ENCODE results near the gene TGFA.

DNA sequence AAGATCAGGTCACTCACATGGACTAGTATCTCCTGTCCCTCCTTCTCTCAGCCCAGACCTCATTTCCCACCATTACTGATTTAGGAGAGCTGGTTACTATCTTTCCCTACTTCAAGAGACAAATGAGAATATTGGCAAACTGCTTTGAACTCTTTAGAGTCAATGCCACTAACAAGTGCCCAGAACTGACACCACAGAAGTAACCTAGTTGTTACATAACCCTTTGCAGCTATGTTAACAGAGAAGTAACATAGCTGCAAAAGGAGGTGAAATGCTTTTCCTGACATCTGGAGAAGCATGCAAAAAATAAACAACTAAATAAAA lies 30.0 kb downstream of the TGFA start:
- TF ChIP-seq, protein P1, sequence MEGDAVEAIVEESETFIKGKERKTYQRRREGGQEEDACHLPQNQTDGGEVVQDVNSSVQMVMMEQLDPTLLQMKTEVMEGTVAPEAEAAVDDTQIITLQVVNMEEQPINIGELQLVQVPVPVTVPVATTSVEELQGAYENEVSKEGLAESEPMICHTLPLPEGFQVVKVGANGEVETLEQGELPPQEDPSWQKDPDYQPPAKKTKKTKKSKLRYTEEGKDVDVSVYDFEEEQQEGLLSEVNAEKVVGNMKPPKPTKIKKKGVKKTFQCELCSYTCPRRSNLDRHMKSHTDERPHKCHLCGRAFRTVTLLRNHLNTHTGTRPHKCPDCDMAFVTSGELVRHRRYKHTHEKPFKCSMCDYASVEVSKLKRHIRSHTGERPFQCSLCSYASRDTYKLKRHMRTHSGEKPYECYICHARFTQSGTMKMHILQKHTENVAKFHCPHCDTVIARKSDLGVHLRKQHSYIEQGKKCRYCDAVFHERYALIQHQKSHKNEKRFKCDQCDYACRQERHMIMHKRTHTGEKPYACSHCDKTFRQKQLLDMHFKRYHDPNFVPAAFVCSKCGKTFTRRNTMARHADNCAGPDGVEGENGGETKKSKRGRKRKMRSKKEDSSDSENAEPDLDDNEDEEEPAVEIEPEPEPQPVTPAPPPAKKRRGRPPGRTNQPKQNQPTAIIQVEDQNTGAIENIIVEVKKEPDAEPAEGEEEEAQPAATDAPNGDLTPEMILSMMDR (IDR thresholded peaks at IDR 0.05; ENCODE audit: poor library complexity) = no peak
- TF ChIP-seq EZH2phosphoT487 (IDR thresholded peaks at IDR 0.05; ENCODE audit: low read depth, severe bottlenecking, unreplicated experiment) = no peak

Measured in hepatocyte (in vitro differentiated cells).